Measurements from ENCODE around the gene LAT. TPM values are rescaled to one million over a fixed set of nuclear protein-coding genes. Genes with fewer than 3 reads are reported as not detected.

Gene LAT
- polyA plus RNA-seq, 1 of the 3 experiments (the other 2 are of a cell fraction), result 8.0 TPM

- Histone ChIP-seq H3K27ac (ENCODE audit: low read depth in 2 of 2, low read length in 1 of 2) (no peak overlapping the region), H3K9ac (no peak overlapping the region), H3K36me3 (replicated peaks in 1 of 2; ENCODE audit: control insufficient read depth in 1 of 2, insufficient read depth in 2 of 2, low read length in 1 of 2) (no peaks in the 10 kb centered on the region), H3F3A (replicated peaks; ENCODE audit: insufficient read depth) (no peaks in the 10 kb centered on the region), H2AFZ (ENCODE audit: low read depth) (no peak overlapping the region), H3K4me2 (no peak overlapping the region), H3K9me2 (no peaks in the 10 kb centered on the region), H4K20me1 (ENCODE audit: insufficient read depth) (no peaks in the 10 kb centered on the region), H3K27me3 (ENCODE audit: insufficient read depth) (peaks cover 17% of the 10 kb centered on the region; the same call in 1 of the 2 replicates), H3K9me3 (no peaks in the 10 kb centered on the region), H3K4me1 (ENCODE audit: control insufficient read depth in 1 of 2, insufficient read depth in 2 of 2, low read depth in 1 of 2, low read length in 1 of 2) (no peaks in the 10 kb centered on the region; a peak in 1 of 4 replicates), H3K4me3 (ENCODE audit: low read depth in 2 of 2, low read length in 1 of 2) (no peak overlapping the region), H3K79me2 (ENCODE audit: insufficient read depth) (no peaks in the 10 kb centered on the region)
- WGBS (ENCODE audit: low lambda C conversion rate), result 62% methylated on average over 5 of the region's 5 CpGs
- DNase-seq, result no peak
- ChIA-PET POLR2A (no interaction called here), CTCF (no interaction called here)
- TF ChIP-seq FOXJ3 (CRISPR knock-in tag; IDR thresholded peaks at IDR 0.05) (no peak), NRF1 (IDR thresholded peaks at IDR 0.05; ENCODE audit: low read depth, low read length) (no peak), MAX (IDR thresholded peaks at IDR 0.05; ENCODE audit: low read depth) (no peak), NFIC (IDR thresholded peaks at IDR 0.05; ENCODE audit: borderline replicate concordance) (no peak), TCF12 (IDR thresholded peaks at IDR 0.05) (no peak), EZH2phosphoT487 (IDR thresholded peaks at IDR 0.05; ENCODE audit: borderline replicate concordance, low read depth) (no peak), RCOR1 (IDR thresholded peaks at IDR 0.05; ENCODE audit: low read length) (no peak), TAF1 (IDR thresholded peaks at IDR 0.05; ENCODE audit: borderline replicate concordance, low read depth, low read length) (no peak), MEF2A (IDR thresholded peaks at IDR 0.05; ENCODE audit: borderline replicate concordance, low read depth) (no peak), EP300 (IDR thresholded peaks at IDR 0.05; ENCODE audit: borderline replicate concordance in 1 of 2, low read depth in 1 of 2, low read length in 1 of 2) (no peak), ELF1 (IDR thresholded peaks at IDR 0.05) (no peak), USF1 (IDR thresholded peaks at IDR 0.05; ENCODE audit: borderline replicate concordance, low read depth) (no peak), JUND (IDR thresholded peaks at IDR 0.05) (no peak), GATA2 (CRISPR knock-in tag; IDR thresholded peaks at IDR 0.05) (no peak), FOXM1 (IDR thresholded peaks at IDR 0.05; ENCODE audit: low read depth) (no peak), CHD2 (IDR thresholded peaks at IDR 0.05; ENCODE audit: low read length, partially characterized antibody) (no peak), RAD21 (IDR thresholded peaks at IDR 0.05; ENCODE audit: low read length) (no peak), MXI1 (IDR thresholded peaks at IDR 0.05; ENCODE audit: low read depth, low read length) (no peak), GABPA (IDR thresholded peaks at IDR 0.05; ENCODE audit: low read depth) (no peak)
These were observed 39.4 kb downstream of the LAT start for GRCh38 chr16:29024278-29024677.

- DNase-seq, result no peak
- POLR2A ChIA-PET, result no interaction called here
- TF ChIP-seq PBX3 (IDR thresholded peaks at IDR 0.05) (no peak), TCF12 (IDR thresholded peaks at IDR 0.05) (no peak), CHD2 (IDR thresholded peaks at IDR 0.05; ENCODE audit: low read length, partially characterized antibody) (no peak), REST (IDR thresholded peaks at IDR 0.05; ENCODE audit: low read depth, low read length) (no peak), RXRA (IDR thresholded peaks at IDR 0.05; ENCODE audit: borderline replicate concordance, low read depth) (no peak), USF2 (IDR thresholded peaks at IDR 0.05; ENCODE audit: borderline replicate concordance, low read depth, low read length) (no peak)
These were observed 40.4 kb downstream of the LAT start for GRCh38 chr16:29025218-29025617.

More at GRCh38 chr16:29025218-29025617, 40.4 kb downstream of the LAT start:
- Histone ChIP-seq H3K27me3 (ENCODE audit: insufficient read depth) (peaks cover 9% of the 10 kb centered on the region; the same call in 1 of the 2 replicates), H4K20me1 (ENCODE audit: insufficient read depth) (no peaks in the 10 kb centered on the region), H3K4me2 (no peak overlapping the region), H3K9me2 (no peaks in the 10 kb centered on the region), H2AFZ (ENCODE audit: low read depth) (no peak overlapping the region), H3F3A (replicated peaks; ENCODE audit: insufficient read depth) (no peaks in the 10 kb centered on the region), H3K9me3 (no peaks in the 10 kb centered on the region), H3K79me2 (ENCODE audit: insufficient read depth) (no peaks in the 10 kb centered on the region), H3K4me3 (ENCODE audit: low read depth in 2 of 2, low read length in 1 of 2) (no peak overlapping the region), H3K36me3 (replicated peaks in 1 of 2; ENCODE audit: control insufficient read depth in 1 of 2, insufficient read depth in 2 of 2, low read length in 1 of 2) (no peaks in the 10 kb centered on the region), H3K27ac (ENCODE audit: low read depth in 2 of 2, low read length in 1 of 2) (no peak overlapping the region), H3K4me1 (ENCODE audit: control insufficient read depth in 1 of 2, insufficient read depth in 2 of 2, low read depth in 1 of 2, low read length in 1 of 2) (no peaks in the 10 kb centered on the region; a peak in 1 of 4 replicates), H3K9ac (no peak overlapping the region)
- CTCF ChIA-PET, result no interaction called here
- WGBS (ENCODE audit: low lambda C conversion rate), result 65% methylated on average over 5 of the region's 5 CpGs
